Gastrocnemius medialis (tissue), 4 donors: ENCODE data around the gene AMH.

Experiments used
- CTCF ChIP-seq, 5 experiments: fragments of 450-650 bp in 3 of 5; fragments of 200-600 bp in 2 of 5; sonication (generic) in 2 of 5; IDR thresholded peaks in 4 of 5; conservative IDR thresholded peaks in 1 of 5; 1 replicate in 4 of 5; 2 replicates in 1 of 5; pipeline ENCODE4 v1.5.1; 2016 to 2019; ENCODE audit warnings: antibody characterized with exemption in 5 of 5, mild to moderate bottlenecking in 3 of 5, moderate library complexity in 3 of 5
- POLR2A ChIP-seq, 2 donors: fragments of 450-650 bp; IDR thresholded peaks; one replicate each; pipeline ENCODE4 v1.6.1; 2017; ENCODE audit warnings: antibody characterized with exemption in 2 of 2, mild to moderate bottlenecking in 2 of 2, moderate library complexity in 2 of 2

GRCh38 chr19:2207008-2207407 lies 42.1 kb upstream of the AMH start:
- TF ChIP-seq CTCF (IDR thresholded peaks at IDR 0.05 in 4 of 5, conservative IDR thresholded peaks at IDR 0.05 in 1 of 5) (no peak), POLR2A (IDR thresholded peaks at IDR 0.05) (no peak)
